Right atrium auricular region (tissue), 2 donors: Measurements from ENCODE around the gene CCDC24. TPM values are rescaled to one million over a fixed set of nuclear protein-coding genes. Genes with fewer than 3 reads are reported as not detected.
A peak's percentile ranks its signal among the peaks of the same experiment; 100 is the strongest.

Experiments
- DNase-seq: peaks from one replicate; pipeline ENCODE4 v3.0.0-alpha.2; 2019; ENCODE audit warnings: low spot score
- H3K27ac ChIP-seq, 2 donors: fragments of 200-600 bp; sonication (generic); 1 replicate in 1 of 2; 2 replicates in 1 of 2; pipeline ENCODE4 v1.5.1; 2016 to 2019
- H3K27me3 ChIP-seq, 2 donors: fragments of 200-600 bp; sonication (generic); one replicate each; pipeline versions ENCODE4 v1.5.1 to v1.6.0; 2017 to 2019
- H3K36me3 ChIP-seq: fragments of 200-600 bp; sonication (generic); one replicate; pipeline ENCODE4 v1.5.1; 2016
- H3K4me1 ChIP-seq, 2 donors: fragments of 200-600 bp; sonication (generic); one replicate each; pipeline versions ENCODE4 v1.5.1 to v1.6.0; 2017 to 2019
- H3K4me3 ChIP-seq, 2 donors: fragments of 200-600 bp; sonication (generic); 1 replicate in 1 of 2; 2 replicates in 1 of 2; pipeline ENCODE4 v1.5.1; 2017 to 2019; ENCODE audit warnings: mild to moderate bottlenecking in 1 of 2, moderate library complexity in 1 of 2
- H3K9me3 ChIP-seq, 2 donors: fragments of 200-600 bp; sonication (generic); one replicate each; pipeline ENCODE4 v1.5.1; 2019
- total RNA-seq, 2 donors: library from RNA; depleted of rRNA; stranded (reverse); fragments of >200 nt; gene quantifications; one replicate each; pipeline ENCODE4 v1.1.0, GENCODE V29; 2016
- TF ChIP-seq, protein P1 (sequence below), 2 donors: fragments of 200-600 bp; sonication (generic); IDR thresholded peaks; one replicate each; pipeline ENCODE4 v1.5.1; 2019; ENCODE audit warnings: antibody characterized with exemption in 2 of 2

The CCDC24 gene
- total RNA-seq, 2 donors from 2014 or later, result 1.6 to 2.0 TPM

DNA sequence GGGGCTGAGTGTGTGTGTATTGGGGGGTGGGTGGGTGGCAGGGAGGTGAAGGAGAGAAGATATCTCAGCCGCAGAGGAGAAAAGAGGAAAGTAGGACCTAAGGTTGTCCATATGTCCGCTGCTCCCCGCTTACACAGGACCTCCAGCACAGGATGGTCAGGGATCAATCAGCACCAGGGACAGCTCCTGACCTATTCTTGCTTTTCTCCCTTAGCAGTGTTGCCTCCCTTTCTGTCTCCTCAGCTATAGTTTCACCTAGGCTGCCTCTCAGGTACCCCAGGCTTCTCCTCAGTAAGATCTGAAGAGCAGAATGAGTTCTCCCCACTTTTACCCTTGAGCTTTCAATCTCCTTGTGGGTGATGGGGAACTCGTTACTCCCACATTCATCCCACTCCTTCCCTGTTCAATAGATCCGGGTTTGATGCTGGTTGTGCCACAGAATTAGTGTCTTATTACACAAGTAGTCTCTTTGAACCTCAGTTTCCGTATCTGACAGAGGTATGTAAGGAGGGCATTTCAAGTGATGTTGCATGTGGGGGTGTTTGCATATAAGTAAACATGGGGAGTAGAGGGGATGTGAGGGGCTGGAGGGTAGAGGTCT, 23.0 kb upstream of the CCDC24 start:
- no peaks in the 10 kb centered on the region for H3K27me3 ChIP-seq
- H3K4me1 ChIP-seq, result peaks cover 0 to 18% of the 10 kb centered on the region in 2 donors
- no peak overlapping the region for H3K27ac ChIP-seq
- peaks cover 6% of the 10 kb centered on the region for H3K36me3 ChIP-seq
- DNase-seq, result no peak
- TF ChIP-seq, protein P1, sequence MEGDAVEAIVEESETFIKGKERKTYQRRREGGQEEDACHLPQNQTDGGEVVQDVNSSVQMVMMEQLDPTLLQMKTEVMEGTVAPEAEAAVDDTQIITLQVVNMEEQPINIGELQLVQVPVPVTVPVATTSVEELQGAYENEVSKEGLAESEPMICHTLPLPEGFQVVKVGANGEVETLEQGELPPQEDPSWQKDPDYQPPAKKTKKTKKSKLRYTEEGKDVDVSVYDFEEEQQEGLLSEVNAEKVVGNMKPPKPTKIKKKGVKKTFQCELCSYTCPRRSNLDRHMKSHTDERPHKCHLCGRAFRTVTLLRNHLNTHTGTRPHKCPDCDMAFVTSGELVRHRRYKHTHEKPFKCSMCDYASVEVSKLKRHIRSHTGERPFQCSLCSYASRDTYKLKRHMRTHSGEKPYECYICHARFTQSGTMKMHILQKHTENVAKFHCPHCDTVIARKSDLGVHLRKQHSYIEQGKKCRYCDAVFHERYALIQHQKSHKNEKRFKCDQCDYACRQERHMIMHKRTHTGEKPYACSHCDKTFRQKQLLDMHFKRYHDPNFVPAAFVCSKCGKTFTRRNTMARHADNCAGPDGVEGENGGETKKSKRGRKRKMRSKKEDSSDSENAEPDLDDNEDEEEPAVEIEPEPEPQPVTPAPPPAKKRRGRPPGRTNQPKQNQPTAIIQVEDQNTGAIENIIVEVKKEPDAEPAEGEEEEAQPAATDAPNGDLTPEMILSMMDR (IDR thresholded peaks at IDR 0.05), result no peak
- no peak overlapping the region for H3K4me3 ChIP-seq
- no peaks in the 10 kb centered on the region for H3K9me3 ChIP-seq

DNA sequence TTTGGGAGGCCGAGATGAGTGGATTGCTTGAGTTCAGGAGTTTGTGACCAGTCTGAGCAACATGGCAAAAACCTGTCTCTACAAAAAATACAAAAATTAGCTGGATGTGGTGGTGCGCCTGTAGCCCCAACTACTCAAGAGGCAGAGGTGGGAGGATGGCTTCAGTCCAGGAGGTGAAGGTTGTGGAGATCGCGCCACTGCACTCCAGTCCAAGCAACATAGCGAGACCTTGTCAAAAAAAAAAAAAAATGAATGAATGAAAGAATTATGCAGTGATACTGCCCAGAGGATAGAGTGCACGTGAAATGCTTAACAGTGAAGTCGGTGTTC, 22.0 kb upstream of the CCDC24 start:
- TF ChIP-seq, protein P1 (IDR thresholded peaks at IDR 0.05), result no peak
- Histone ChIP-seq H3K4me3 (peak overlapping the region in 1 of 2 donors; percentile 69), H3K27ac (no peak overlapping the region)

DNA sequence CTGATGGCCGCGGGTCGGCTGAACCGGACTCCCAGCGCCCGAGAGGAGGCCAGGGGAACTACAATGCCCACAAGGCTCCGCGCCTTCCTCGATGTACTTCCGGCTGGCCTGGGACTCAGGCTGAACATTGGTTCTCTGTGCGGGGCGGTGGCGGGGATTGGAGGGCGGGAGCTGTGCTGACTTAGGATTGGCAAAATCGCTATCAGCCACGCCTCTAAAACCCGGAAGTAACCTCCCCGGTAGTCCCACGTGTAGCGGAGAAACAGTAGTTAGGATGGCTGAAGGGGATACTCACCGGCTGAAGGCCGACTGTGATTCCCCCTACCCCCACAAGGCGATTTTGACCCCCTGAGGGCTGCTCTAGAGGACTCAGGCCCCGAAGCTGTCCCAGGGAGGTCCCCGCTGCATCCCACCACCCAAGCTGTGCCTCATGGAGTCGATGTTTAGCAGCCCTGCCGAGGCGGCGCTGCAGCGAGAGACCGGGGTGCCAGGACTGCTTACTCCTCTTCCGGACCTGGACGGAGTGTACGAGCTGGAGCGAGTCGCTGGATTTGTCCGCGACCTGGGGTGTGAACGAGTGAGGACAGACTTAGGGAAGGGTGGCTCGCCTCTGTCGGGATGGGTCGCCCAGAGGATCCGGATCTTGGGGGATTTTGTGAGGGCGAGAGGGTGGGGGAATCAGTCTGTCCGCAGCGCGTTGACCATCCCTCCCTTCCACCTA, 21.5 kb upstream of the CCDC24 start, which contains the start of gene DPH2:
Gene DPH2 (plus strand): TSS at position 265 of the 721 bp plus-strand sequence. CDS start 166 bp downstream, at position 431.
- H3K27ac ChIP-seq, result peak within 1 kb of the TSS in 1 of 2 donors; percentile 15
- peaks cover 6% of the 10 kb centered on the region for H3K36me3 ChIP-seq
- H3K27me3 ChIP-seq, result no peaks in the 10 kb centered on the region
- H3K9me3 ChIP-seq, result no peaks in the 10 kb centered on the region
- TF ChIP-seq, protein P1 (IDR thresholded peaks at IDR 0.05), result peak in 1 of 2 donors; percentile 40
- H3K4me3 ChIP-seq, result peak within 1 kb of the TSS; percentile 69 to 86
- DNase-seq, result peak; percentile 98
- H3K4me1 ChIP-seq, result peaks cover 0 to 26% of the 10 kb centered on the region in 2 donors

More for the DNA sequence above, 22.0 kb upstream of the CCDC24 start:
- Histone ChIP-seq H3K4me1 (peaks cover 0 to 25% of the 10 kb centered on the region in 2 donors), H3K27me3 (no peaks in the 10 kb centered on the region), H3K36me3 (peaks cover 6% of the 10 kb centered on the region), H3K9me3 (no peaks in the 10 kb centered on the region)
- DNase-seq, result no peak

DNA sequence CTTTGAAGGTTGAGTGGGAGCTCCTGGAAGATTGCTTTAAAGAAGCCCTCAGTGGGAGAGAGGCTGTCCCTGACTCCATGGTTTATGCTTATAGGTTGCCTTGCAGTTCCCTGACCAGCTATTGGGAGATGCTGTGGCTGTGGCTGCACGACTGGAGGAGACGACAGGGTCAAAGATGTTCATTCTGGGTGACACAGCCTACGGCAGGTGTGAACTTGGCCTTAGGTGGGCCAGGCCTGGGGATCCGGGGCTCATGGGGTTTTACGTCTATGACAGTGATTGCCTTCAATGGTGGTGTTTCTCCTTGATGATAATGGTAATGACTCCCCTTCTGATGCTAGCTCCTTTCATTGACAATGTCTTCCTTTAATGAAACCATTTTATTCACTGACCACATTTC, 20.9 kb upstream of the CCDC24 start:
- TF ChIP-seq, protein P1 (IDR thresholded peaks at IDR 0.05), result no peak
- Histone ChIP-seq H3K27me3 (no peaks in the 10 kb centered on the region), H3K36me3 (peaks cover 6% of the 10 kb centered on the region), H3K4me3 (peak overlapping the region; percentile 69 to 86), H3K4me1 (peaks cover 0 to 27% of the 10 kb centered on the region in 2 donors), H3K9me3 (no peaks in the 10 kb centered on the region), H3K27ac (no peak overlapping the region)
- DNase-seq, result no peak

DNA sequence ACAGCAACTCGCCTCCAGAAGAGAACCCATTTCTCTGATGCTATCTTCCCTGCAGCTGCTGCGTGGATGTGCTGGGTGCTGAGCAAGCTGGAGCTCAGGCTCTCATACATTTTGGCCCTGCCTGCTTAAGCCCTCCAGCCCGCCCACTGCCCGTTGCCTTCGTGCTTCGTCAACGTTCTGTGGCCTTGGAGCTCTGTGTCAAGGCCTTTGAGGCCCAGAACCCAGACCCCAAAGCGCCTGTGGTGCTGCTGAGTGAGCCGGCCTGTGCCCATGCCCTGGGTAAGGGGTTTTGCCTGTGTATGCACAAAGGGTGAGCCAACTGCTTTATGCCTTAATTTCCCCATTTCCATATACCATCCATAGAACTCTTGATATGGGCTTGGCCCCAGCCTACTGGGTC, 20.5 kb upstream of the CCDC24 start:
- Histone ChIP-seq H3K9me3 (no peaks in the 10 kb centered on the region), H3K27me3 (no peaks in the 10 kb centered on the region), H3K4me1 (peaks cover under 1 to 31% of the 10 kb centered on the region in 2 donors), H3K36me3 (peaks cover 6% of the 10 kb centered on the region), H3K4me3 (peak overlapping the region in 1 of 2 donors; percentile 69), H3K27ac (no peak overlapping the region)
- no peak for DNase-seq
- TF ChIP-seq, protein P1 (IDR thresholded peaks at IDR 0.05), result no peak
